Spleen (tissue), 11 donors: Measurements from ENCODE around the gene KCNMB1. TPM values are rescaled to one million over a fixed set of nuclear protein-coding genes. Genes with fewer than 3 reads are reported as not detected.
A peak's percentile ranks its signal among the peaks of the same experiment; 100 is the strongest.

Experiments
- DNase-seq: peaks from one replicate; pipeline ENCODE4 v3.0.0-alpha.2; 2020
- H3K27ac ChIP-seq, 8 donors: fragments of 200-600 bp; sonication (generic) in 7 of 8; 1 replicate in 4 of 8; 2 replicates in 4 of 8; pipeline versions ENCODE4 v1.5.0 to v1.8.0; 2016 to 2021; ENCODE audit warnings: inconsistent platforms in 4 of 8, mild to moderate bottlenecking in 4 of 8, moderate library complexity in 1 of 8
- H3K27me3 ChIP-seq, 7 donors: fragments of 200-600 bp; sonication (generic) in 6 of 7; replicated peaks in 1 of 7; 1 replicate in 4 of 7; 2 replicates in 3 of 7; pipeline versions ENCODE4 v1.5.0 to v1.8.0; 2016 to 2021; ENCODE audit warnings: inconsistent platforms in 3 of 7, mild to moderate bottlenecking in 1 of 7
- H3K36me3 ChIP-seq, 6 donors: fragments of 200-600 bp; sonication (generic) in 5 of 6; 1 replicate in 4 of 6; 2 replicates in 2 of 6; pipeline versions ENCODE4 v1.5.0 to v1.8.0; 2016 to 2021; ENCODE audit warnings: inconsistent platforms in 2 of 6
- H3K4me1 ChIP-seq, 6 donors: fragments of 200-600 bp; sonication (generic) in 5 of 6; 1 replicate in 3 of 6; 2 replicates in 3 of 6; pipeline versions ENCODE4 v1.5.0 to v1.8.0; 2016 to 2021; ENCODE audit warnings: inconsistent platforms in 3 of 6
- H3K4me3 ChIP-seq, 8 donors: fragments of 200-600 bp; sonication (generic) in 7 of 8; 1 replicate in 4 of 8; 2 replicates in 4 of 8; pipeline versions ENCODE4 v1.5.0 to v1.8.0; 2016 to 2021; ENCODE audit warnings: inconsistent platforms in 4 of 8, mild to moderate bottlenecking in 4 of 8, moderate library complexity in 2 of 8
- H3K9me3 ChIP-seq, 8 donors: fragments of 200-600 bp; sonication (generic) in 7 of 8; 1 replicate in 4 of 8; 2 replicates in 4 of 8; pipeline versions ENCODE4 v1.5.0 to v1.8.0; 2016 to 2021; ENCODE audit warnings: inconsistent platforms in 4 of 8
- POLR2A ChIP-seq, 3 donors: fragments of 450-650 bp; IDR thresholded peaks; one replicate each; pipeline ENCODE4 v1.5.1; 2017; ENCODE audit warnings: antibody characterized with exemption in 3 of 3, mild to moderate bottlenecking in 1 of 3
- POLR2AphosphoS5 ChIP-seq, 3 donors: sonication (generic); formaldehyde crosslinking; IDR thresholded peaks; one replicate each; pipeline ENCODE4 v1.5.1; 2017; ENCODE audit warnings: antibody characterized with exemption in 3 of 3
- WGBS, 5 donors: extraction: QIAGEN DNeasy Blood & Tissue Kit in 3 of 5; methylation state at CpG; one replicate each; pipeline versions ENCODE4 v1.1.5 to v1.1.7; 2013 to 2018; 5-methylcytosine and 5-hydroxymethylcytosine counted together
- intact Hi-C: fragments of 100-400 bp; cut with DNase I; formaldehyde crosslinking; loops from one replicate; pipeline ENCODE4 v1.15.0; 2023; ENCODE audit warnings: low total_unique reads
- polyA plus RNA-seq, 3 donors: library from polyadenylated mRNA; stranded (reverse); fragments of 200-250 nt; gene quantifications; one replicate each; pipeline ENCODE4 v1.2.1, GENCODE V29; 2013
- total RNA-seq, 7 donors: library from RNA; depleted of rRNA in 3 of 7; stranded (reverse); fragments of >200 nt in 3 of 7; fragmentation: NEBNext Ultra II Directional in 4 of 7; extraction: Animal tissue kit (Norgen Biotek cat#: 25700) in 4 of 7; gene quantifications; one replicate each; pipeline versions ENCODE4 v1.1.0 to v1.2.1, GENCODE V29; 2016 to 2021
- TF ChIP-seq, protein P1 (sequence below), 11 experiments: fragments of 200-600 bp in 7 of 11; fragments of 450-650 bp in 4 of 11; sonication (generic) in 4 of 11; IDR thresholded peaks in 8 of 11; conservative IDR thresholded peaks in 3 of 11; 1 replicate in 7 of 11; 2 replicates in 4 of 11; pipeline versions ENCODE4 v1.4.0 to v1.8.0; 2016 to 2021; ENCODE audit warnings: antibody characterized with exemption in 11 of 11, inconsistent platforms in 4 of 11, mild to moderate bottlenecking in 1 of 11
- donor health status: healthy with polysubstance abuse.
- donor health status: DM: no; HTN: no; CAD: no; lungs with moderate emphysema.
- donor health status: DM: no; HTN: no; CAD: no.
- donor health status: Bipolar disorder and iron deficiency.
- donor health status: healthy.
- donor health status: DM: no; HTN: no; CAD: no.
- donor health status: DM: yes; HTN: yes; CAD: no.

The KCNMB1 gene
- total and polyA plus RNA-seq, 10 donors: 0.13 to 2.2 (median 0.77) TPM

DNA sequence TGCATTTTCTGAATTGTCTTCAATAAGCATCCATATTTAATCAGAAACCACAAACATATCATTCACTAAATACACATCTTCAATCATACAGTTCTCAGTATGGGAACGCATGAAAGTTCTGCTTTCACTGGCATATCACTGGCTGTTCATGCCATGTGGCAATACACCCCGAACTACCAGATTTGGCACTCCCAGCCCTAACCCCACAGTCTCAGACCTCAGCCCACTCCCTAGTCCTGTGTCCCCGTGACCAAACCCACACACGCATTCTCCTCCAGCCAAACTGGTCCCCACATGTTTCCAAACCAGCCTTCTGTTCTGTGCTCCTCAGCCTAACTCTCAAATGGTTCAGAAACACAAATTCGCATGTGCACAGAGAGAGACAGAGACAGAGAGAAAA lies 20.6 kb downstream of the KCNMB1 start:
- WGBS, 5 donors: 70 to 83% (median 78%) methylated on average over 5 of the region's 5 CpGs

DNA sequence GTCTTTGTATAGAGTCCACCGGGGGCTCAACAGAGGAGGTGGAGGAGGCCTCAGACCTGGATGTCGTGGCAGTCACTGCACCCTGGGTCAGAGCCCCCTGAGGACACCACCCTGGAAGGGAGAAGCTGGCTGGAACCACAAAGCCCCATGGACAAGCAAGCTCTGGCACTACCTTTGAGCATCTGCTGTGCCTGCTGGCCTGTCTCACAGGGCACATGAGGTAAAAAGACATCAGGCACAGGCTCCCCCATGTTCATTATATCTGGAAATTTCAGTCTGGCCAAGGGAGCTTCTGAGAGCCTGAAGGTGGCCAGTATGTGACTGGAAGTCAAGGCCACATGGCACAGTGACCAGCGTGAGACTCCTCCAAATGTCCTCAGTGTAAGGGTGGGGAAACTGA lies 22.9 kb downstream of the KCNMB1 start:
- H3K27me3 ChIP-seq: no peaks in the 10 kb centered on the region
- peaks cover 0 to 50% (median 9%) of the 10 kb centered on the region in 6 donors for H3K4me1 ChIP-seq
- no peaks in the 10 kb centered on the region for H3K9me3 ChIP-seq
- no peak for DNase-seq
- H3K27ac ChIP-seq: no peak overlapping the region
- intact Hi-C loops: no loop called here
- TF ChIP-seq POLR2A (IDR thresholded peaks at IDR 0.05) (no peak), POLR2AphosphoS5 (IDR thresholded peaks at IDR 0.05) (no peak)
- TF ChIP-seq, protein P1, sequence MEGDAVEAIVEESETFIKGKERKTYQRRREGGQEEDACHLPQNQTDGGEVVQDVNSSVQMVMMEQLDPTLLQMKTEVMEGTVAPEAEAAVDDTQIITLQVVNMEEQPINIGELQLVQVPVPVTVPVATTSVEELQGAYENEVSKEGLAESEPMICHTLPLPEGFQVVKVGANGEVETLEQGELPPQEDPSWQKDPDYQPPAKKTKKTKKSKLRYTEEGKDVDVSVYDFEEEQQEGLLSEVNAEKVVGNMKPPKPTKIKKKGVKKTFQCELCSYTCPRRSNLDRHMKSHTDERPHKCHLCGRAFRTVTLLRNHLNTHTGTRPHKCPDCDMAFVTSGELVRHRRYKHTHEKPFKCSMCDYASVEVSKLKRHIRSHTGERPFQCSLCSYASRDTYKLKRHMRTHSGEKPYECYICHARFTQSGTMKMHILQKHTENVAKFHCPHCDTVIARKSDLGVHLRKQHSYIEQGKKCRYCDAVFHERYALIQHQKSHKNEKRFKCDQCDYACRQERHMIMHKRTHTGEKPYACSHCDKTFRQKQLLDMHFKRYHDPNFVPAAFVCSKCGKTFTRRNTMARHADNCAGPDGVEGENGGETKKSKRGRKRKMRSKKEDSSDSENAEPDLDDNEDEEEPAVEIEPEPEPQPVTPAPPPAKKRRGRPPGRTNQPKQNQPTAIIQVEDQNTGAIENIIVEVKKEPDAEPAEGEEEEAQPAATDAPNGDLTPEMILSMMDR (IDR thresholded peaks at IDR 0.05 in 8 of 11, conservative IDR thresholded peaks at IDR 0.05 in 3 of 11): no peak
- 75 to 95% (median 90%) methylated on average over 3 of the region's 3 CpGs for WGBS, 5 donors
- no peak overlapping the region for H3K4me3 ChIP-seq
- H3K36me3 ChIP-seq: no peaks in the 10 kb centered on the region

More for the DNA sequence above, 20.6 kb downstream of the KCNMB1 start:
- Histone ChIP-seq H3K27me3 (no peaks in the 10 kb centered on the region), H3K9me3 (no peaks in the 10 kb centered on the region), H3K36me3 (no peaks in the 10 kb centered on the region), H3K4me1 (peaks cover 0 to 27% (median 0%) of the 10 kb centered on the region in 6 donors), H3K27ac (no peak overlapping the region), H3K4me3 (no peak overlapping the region)
- DNase-seq: no peak
- TF ChIP-seq POLR2A (IDR thresholded peaks at IDR 0.05) (no peak), POLR2AphosphoS5 (IDR thresholded peaks at IDR 0.05) (no peak)
- TF ChIP-seq, protein P1 (IDR thresholded peaks at IDR 0.05 in 8 of 11, conservative IDR thresholded peaks at IDR 0.05 in 3 of 11): no peak
- intact Hi-C loops: no loop called here

DNA sequence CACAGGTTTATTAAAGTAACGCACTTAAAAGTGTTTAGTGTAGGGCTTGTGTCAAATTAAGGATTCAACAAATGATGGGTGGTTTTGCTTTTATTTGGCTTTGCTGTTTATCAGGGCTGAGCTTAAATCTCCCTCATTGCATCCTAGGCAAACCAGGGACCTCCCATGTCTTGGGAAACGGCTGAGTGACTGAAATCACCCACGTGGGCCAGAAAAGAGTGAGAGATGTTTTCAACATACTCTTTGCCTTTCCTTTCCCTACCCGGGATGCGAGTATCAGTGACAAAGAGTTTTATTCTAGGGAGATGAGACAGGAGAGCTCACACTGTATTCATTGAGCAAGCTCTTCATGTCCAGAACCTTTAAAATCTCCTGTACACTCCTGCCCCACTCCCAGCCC lies 23.3 kb downstream of the KCNMB1 start:
- intact Hi-C loops: no loop called here
- no peak for DNase-seq
- TF ChIP-seq, protein P1 (IDR thresholded peaks at IDR 0.05 in 8 of 11, conservative IDR thresholded peaks at IDR 0.05 in 3 of 11): no peak
- TF ChIP-seq POLR2AphosphoS5 (IDR thresholded peaks at IDR 0.05): no peak
- no peak for TF ChIP-seq POLR2A (IDR thresholded peaks at IDR 0.05)
- no peaks in the 10 kb centered on the region for H3K27me3 ChIP-seq
- no peaks in the 10 kb centered on the region for H3K9me3 ChIP-seq
- no peak overlapping the region for H3K27ac ChIP-seq
- H3K4me1 ChIP-seq: peaks cover 0 to 55% (median 13%) of the 10 kb centered on the region in 6 donors
- 63 to 86% (median 74%) methylated on average over 5 of the region's 5 CpGs for WGBS, 5 donors
- no peak overlapping the region for H3K4me3 ChIP-seq
- H3K36me3 ChIP-seq: no peaks in the 10 kb centered on the region

DNA sequence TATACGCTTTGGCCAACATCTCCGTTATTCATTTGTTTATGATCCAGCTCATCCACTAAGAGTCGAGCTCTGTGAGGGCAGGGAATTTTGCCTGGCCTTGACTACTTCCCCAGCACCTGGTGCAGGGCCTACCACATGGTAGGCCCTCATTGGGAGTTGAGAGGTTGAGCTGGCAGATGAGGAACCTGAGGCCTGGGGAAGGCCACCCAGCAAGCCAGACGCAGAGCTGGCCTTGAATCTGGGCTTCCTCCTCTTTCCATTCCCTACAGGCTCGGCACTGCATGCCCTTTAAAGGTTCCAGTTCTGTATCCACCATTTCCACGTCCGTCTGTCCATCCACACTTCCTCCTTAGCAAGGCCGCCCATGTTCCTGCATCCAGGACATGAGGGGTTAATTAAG lies 24.2 kb downstream of the KCNMB1 start:
- Histone ChIP-seq H3K4me3 (no peak overlapping the region), H3K27ac (peak overlapping the region in 1 of 8 donors; percentile 85), H3K9me3 (no peaks in the 10 kb centered on the region), H3K4me1 (peaks cover 0 to 63% (median 17%) of the 10 kb centered on the region in 6 donors), H3K36me3 (no peaks in the 10 kb centered on the region), H3K27me3 (no peaks in the 10 kb centered on the region)
- intact Hi-C loops: no loop called here
- TF ChIP-seq, protein P1 (IDR thresholded peaks at IDR 0.05 in 8 of 11, conservative IDR thresholded peaks at IDR 0.05 in 3 of 11): no peak
- TF ChIP-seq POLR2AphosphoS5 (IDR thresholded peaks at IDR 0.05): no peak
- no peak for TF ChIP-seq POLR2A (IDR thresholded peaks at IDR 0.05)
- no peak for DNase-seq
- 75 to 85% (median 78%) methylated on average over 8 of the region's 8 CpGs for WGBS, 5 donors
